HG02981 (cell line): Measurements from ENCODE around the gene ZNF765.
"Not testable (repeated sequence)": the region's sequence is repeated elsewhere in the genome, so short reads cannot be mapped to it uniquely, and the experiment has no call there.

Experiments used
- ATAC-seq: cut with Tn5 transposase; IDR thresholded peaks from one replicate; pipeline ENCODE4 v1.9.1; 2021; ENCODE audit warnings: mild to moderate bottlenecking, moderate library complexity; ENCODE audit not compliant: unreplicated experiment

Gene ZNF765

GRCh38 chr19:53420520-53421315 is 25.8 kb downstream of the ZNF765 start:
- ATAC-seq, result not testable (repeated sequence)

- ATAC-seq, result no peak
Measured at GRCh38 chr19:53422551-53422950, 27.6 kb downstream of the ZNF765 start.

GRCh38 chr19:53423074-53423473 is 28.1 kb downstream of the ZNF765 start:
- ATAC-seq, result not testable (repeated sequence)

GRCh38 chr19:53423680-53424079 is 28.7 kb downstream of the ZNF765 start:
- not testable (repeated sequence) for ATAC-seq

- ATAC-seq, result no peak
Measured at GRCh38 chr19:53424968-53425597, 30.1 kb downstream of the ZNF765 start.

GRCh38 chr19:53431399-53432087 is 36.6 kb downstream of the ZNF765 start, which contains the start of gene ZNF761:
TSS of gene ZNF761 (plus strand) at chr19:53431984. CDS start at chr19:53447269, 15,285 bp downstream.
- peak; percentile 96 for ATAC-seq

GRCh38 chr19:53432088-53432661 is 37.2 kb downstream of the ZNF765 start:
- ATAC-seq, result peak; percentile 16

- not testable (repeated sequence) for ATAC-seq
Measured at GRCh38 chr19:53443809-53444208, 48.9 kb downstream of the ZNF765 start.

- ATAC-seq, result not testable (repeated sequence)
Measured at GRCh38 chr19:53447196-53447595, 52.2 kb downstream of the ZNF765 start.

GRCh38 chr19:53455828-53456227 is 60.9 kb downstream of the ZNF765 start:
- ATAC-seq, result no peak

- not testable (repeated sequence) for ATAC-seq
Measured at GRCh38 chr19:53460131-53460721, 65.3 kb downstream of the ZNF765 start.

- no peak for ATAC-seq
Measured at GRCh38 chr19:53461866-53462265, 66.9 kb downstream of the ZNF765 start.

- no peak for ATAC-seq
Measured at GRCh38 chr19:53462861-53463260, 67.9 kb downstream of the ZNF765 start.

- ATAC-seq, result no peak
Measured at GRCh38 chr19:53463263-53463662, 68.3 kb downstream of the ZNF765 start.

GRCh38 chr19:53466726-53467484 is 72.0 kb downstream of the ZNF765 start:
- ATAC-seq, result peak; percentile 14

GRCh38 chr19:53467485-53468262 is 72.7 kb downstream of the ZNF765 start, which contains the start of gene ZNF813:
TSS of gene ZNF813 (plus strand) at chr19:53467733. CDS start at chr19:53483823, 16,090 bp downstream.
- peak; percentile 91 for ATAC-seq

- ATAC-seq, result not testable (repeated sequence)
Measured at GRCh38 chr19:53468628-53469027, 73.7 kb downstream of the ZNF765 start.

- no peak for ATAC-seq
Measured at GRCh38 chr19:53471916-53472315, 77.0 kb downstream of the ZNF765 start.

- not testable (repeated sequence) for ATAC-seq
Measured at GRCh38 chr19:53474832-53475231, 79.9 kb downstream of the ZNF765 start.
